ENCODE measurements around the gene CCND1.

- TF ChIP-seq CTCF (IDR thresholded peaks at IDR 0.05), result no peak
- TF ChIP-seq POLR2A (IDR thresholded peaks at IDR 0.05), result no peak
Observed at GRCh38 chr11:69682681-69683326, 41.8 kb downstream of the CCND1 start.
